HG02759 (cell line): ENCODE results near the gene TMEM106C.

Experiments used
- ATAC-seq: cut with Tn5 transposase; IDR thresholded peaks from one replicate; pipeline ENCODE4 v1.9.1; 2021; ENCODE audit warnings: mild to moderate bottlenecking, moderate library complexity; ENCODE audit not compliant: unreplicated experiment

TMEM106C gene

GRCh38 chr12:47979166-47979565, 15.8 kb downstream of the TMEM106C start:
- no peak for ATAC-seq

- ATAC-seq = no peak
Measured at GRCh38 chr12:47979686-47980085, 16.3 kb downstream of the TMEM106C start.

- no peak for ATAC-seq
Measured at GRCh38 chr12:47980197-47980596, 16.8 kb downstream of the TMEM106C start.

GRCh38 chr12:47980779-47981495, 17.5 kb downstream of the TMEM106C start:
- no peak for ATAC-seq

- no peak for ATAC-seq
Measured at GRCh38 chr12:47981496-47982260, 18.3 kb downstream of the TMEM106C start.

- no peak for ATAC-seq
Measured at GRCh38 chr12:47982311-47982710, 18.9 kb downstream of the TMEM106C start.

GRCh38 chr12:47982770-47983169, 19.4 kb downstream of the TMEM106C start:
- no peak for ATAC-seq

- ATAC-seq = no peak
Measured at GRCh38 chr12:47983541-47984115, 20.2 kb downstream of the TMEM106C start.

GRCh38 chr12:47984331-47984801, 21.0 kb downstream of the TMEM106C start:
- no peak for ATAC-seq

GRCh38 chr12:47985596-47986290, 22.3 kb downstream of the TMEM106C start:
- ATAC-seq = no peak

- ATAC-seq = no peak
Measured at GRCh38 chr12:47986291-47986660, 22.9 kb downstream of the TMEM106C start.

GRCh38 chr12:47986832-47987231, 23.4 kb downstream of the TMEM106C start:
- no peak for ATAC-seq

- ATAC-seq = no peak
Measured at GRCh38 chr12:47987411-47988072, 24.1 kb downstream of the TMEM106C start.

GRCh38 chr12:47988073-47989022, 25.0 kb downstream of the TMEM106C start:
- ATAC-seq = no peak

- no peak for ATAC-seq
Measured at GRCh38 chr12:47989023-47989417, 25.6 kb downstream of the TMEM106C start.

- ATAC-seq = no peak
Measured at GRCh38 chr12:47989666-47990065, 26.3 kb downstream of the TMEM106C start.

GRCh38 chr12:47990351-47991105, 27.1 kb downstream of the TMEM106C start:
- peak; percentile 95 for ATAC-seq

GRCh38 chr12:47991106-47992061, 28.0 kb downstream of the TMEM106C start:
- no peak for ATAC-seq
